LNCaP clone FGC (cell line): Measurements from ENCODE around the gene SASH1.

Experiments
- DNase-seq: peaks from one replicate; pipeline ENCODE4 v3.0.0-alpha.2; 2011; ENCODE audit warnings: low read depth
- H3K4me3 ChIP-seq: 2 replicates; pipeline ENCODE4 v1.5.1; 2011; ENCODE audit warnings: mild to moderate bottlenecking, low read depth, low read length, control low read depth
- CTCF ChIP-seq: IDR thresholded peaks from 2 replicates; pipeline ENCODE4 v1.5.1; 2012; ENCODE audit warnings: mild to moderate bottlenecking; ENCODE audit not compliant: control insufficient read depth, insufficient read depth; ENCODE audit errors: extremely low read depth

Gene SASH1

GRCh38 chr6:148497257-148497656, 154.6 kb downstream of the SASH1 start:
- no peak for DNase-seq
- H3K4me3 ChIP-seq, result no peak overlapping the region
- no peak for TF ChIP-seq CTCF

- no peak for TF ChIP-seq CTCF
- no peak overlapping the region for H3K4me3 ChIP-seq
- DNase-seq, result no peak
These were observed 155.1 kb downstream of the SASH1 start for GRCh38 chr6:148497717-148498116.

- no peak overlapping the region for H3K4me3 ChIP-seq
- no peak for TF ChIP-seq CTCF
- no peak for DNase-seq
These were observed 157.8 kb downstream of the SASH1 start for GRCh38 chr6:148500402-148500801.

GRCh38 chr6:148501178-148501590, 158.5 kb downstream of the SASH1 start:
- no peak for TF ChIP-seq CTCF
- DNase-seq, result no peak
- no peak overlapping the region for H3K4me3 ChIP-seq

GRCh38 chr6:148502083-148502772, 159.6 kb downstream of the SASH1 start:
- H3K4me3 ChIP-seq, result no peak overlapping the region
- no peak for TF ChIP-seq CTCF
- DNase-seq, result no peak

GRCh38 chr6:148502773-148503135, 160.1 kb downstream of the SASH1 start:
- no peak for TF ChIP-seq CTCF
- DNase-seq, result no peak

GRCh38 chr6:148503703-148504102, 161.1 kb downstream of the SASH1 start:
- TF ChIP-seq CTCF, result no peak
- no peak overlapping the region for H3K4me3 ChIP-seq
- no peak for DNase-seq

More at GRCh38 chr6:148502773-148503135, 160.1 kb downstream of the SASH1 start:
- H3K4me3 ChIP-seq, result no peak overlapping the region
